ENCODE results near the gene ZFYVE26. TPM values are rescaled to one million over a fixed set of nuclear protein-coding genes. Genes with fewer than 3 reads are reported as not detected.
"Not testable (repeated sequence)": the region's sequence is repeated elsewhere in the genome, so short reads cannot be mapped to it uniquely, and the experiment has no call there.

The ZFYVE26 gene
- total RNA-seq, 2 experiments from 2014 or later: 28.2 to 30.1 TPM

- POLR2A ChIA-PET: interaction anchor here (0.7 kb wide), 1 partner anchor 84 kb away, joined by 6 read pairs; no protein-coding TSS in a partner anchor
- Mint-ChIP-seq H3K36me3 (peaks cover 3% of the 10 kb centered on the region), H3K4me3 (no peak overlapping the region), H3K9me3 (peaks cover 4% of the 10 kb centered on the region), H3K27ac (no peak overlapping the region), H3K27me3 (peaks cover 23% of the 10 kb centered on the region), H3K4me1 (no peaks in the 10 kb centered on the region)
- no peak for DNase-seq
- no peak for ATAC-seq (ENCODE audit: low read depth)
Measured at GRCh38 chr14:67728258-67728657, 88.1 kb downstream of the ZFYVE26 start.

- POLR2A ChIA-PET: no interaction called here
- no peak for DNase-seq
- H3K27ac Mint-ChIP-seq: no peak overlapping the region
- H3K4me1 Mint-ChIP-seq: peaks cover 6% of the 10 kb centered on the region
- H3K9me3 Mint-ChIP-seq: peaks cover 4% of the 10 kb centered on the region
- H3K27me3 Mint-ChIP-seq: peaks cover 26% of the 10 kb centered on the region
- H3K36me3 Mint-ChIP-seq: peaks cover 3% of the 10 kb centered on the region
- H3K4me3 Mint-ChIP-seq: no peak overlapping the region
- ATAC-seq (ENCODE audit: low read depth): no peak
Measured at GRCh38 chr14:67727361-67727760, 89.0 kb downstream of the ZFYVE26 start.

GRCh38 chr14:67725171-67725570 lies 91.2 kb downstream of the ZFYVE26 start:
- POLR2A ChIA-PET: no interaction called here
- ATAC-seq (ENCODE audit: low read depth) (no peak), DNase-seq (no peak)
- peaks cover 8% of the 10 kb centered on the region for H3K4me1 Mint-ChIP-seq
- no peak overlapping the region for H3K4me3 Mint-ChIP-seq
- H3K27me3 Mint-ChIP-seq: peaks cover 41% of the 10 kb centered on the region
- no peak overlapping the region for H3K27ac Mint-ChIP-seq
- peaks cover 4% of the 10 kb centered on the region for H3K9me3 Mint-ChIP-seq
- peaks cover 3% of the 10 kb centered on the region for H3K36me3 Mint-ChIP-seq

GRCh38 chr14:67722293-67722692 lies 94.1 kb downstream of the ZFYVE26 start:
- Mint-ChIP-seq H3K9me3 (peaks cover 4% of the 10 kb centered on the region), H3K4me3 (no peak overlapping the region), H3K27ac (no peak overlapping the region), H3K4me1 (peaks cover 8% of the 10 kb centered on the region), H3K36me3 (peaks cover 3% of the 10 kb centered on the region), H3K27me3 (peaks cover 44% of the 10 kb centered on the region)
- POLR2A ChIA-PET: no interaction called here
- DNase-seq (no peak), ATAC-seq (ENCODE audit: low read depth) (no peak)

GRCh38 chr14:67721875-67722274 lies 94.5 kb downstream of the ZFYVE26 start:
- Mint-ChIP-seq H3K4me3 (no peak overlapping the region), H3K27ac (no peak overlapping the region), H3K9me3 (peaks cover 4% of the 10 kb centered on the region), H3K27me3 (peaks cover 44% of the 10 kb centered on the region), H3K4me1 (peaks cover 8% of the 10 kb centered on the region), H3K36me3 (peaks cover 3% of the 10 kb centered on the region)
- POLR2A ChIA-PET: no interaction called here
- no peak for ATAC-seq (ENCODE audit: low read depth)
- DNase-seq: no peak

- ATAC-seq (ENCODE audit: low read depth): no peak
- Mint-ChIP-seq H3K27me3 (peaks cover 32% of the 10 kb centered on the region), H3K4me1 (peaks cover 8% of the 10 kb centered on the region), H3K9me3 (peaks cover 3% of the 10 kb centered on the region), H3K4me3 (no peak overlapping the region), H3K36me3 (peaks cover 3% of the 10 kb centered on the region), H3K27ac (no peak overlapping the region)
- DNase-seq: no peak
- POLR2A ChIA-PET: no interaction called here
Measured at GRCh38 chr14:67719866-67720265, 96.5 kb downstream of the ZFYVE26 start.

- H3K4me1 Mint-ChIP-seq, POLR2A ChIA-PET: not testable (repeated sequence)
Measured at GRCh38 chr14:67719385-67719784, 97.0 kb downstream of the ZFYVE26 start.

GRCh38 chr14:67718265-67718664 lies 98.1 kb downstream of the ZFYVE26 start:
- Mint-ChIP-seq H3K9me3 (no peaks in the 10 kb centered on the region), H3K36me3 (no peaks in the 10 kb centered on the region), H3K4me1 (peaks cover 8% of the 10 kb centered on the region), H3K27me3 (peaks cover 26% of the 10 kb centered on the region), H3K4me3 (no peak overlapping the region), H3K27ac (no peak overlapping the region)
- POLR2A ChIA-PET: no interaction called here
- DNase-seq: no peak
- no peak for ATAC-seq (ENCODE audit: low read depth)

More at GRCh38 chr14:67719385-67719784, 97.0 kb downstream of the ZFYVE26 start:
- H3K9me3 Mint-ChIP-seq; H3K27ac Mint-ChIP-seq; H3K4me3 Mint-ChIP-seq; H3K36me3 Mint-ChIP-seq; ATAC-seq (ENCODE audit: low read depth); DNase-seq: not testable (repeated sequence)
- H3K27me3 Mint-ChIP-seq: peaks cover 29% of the 10 kb centered on the region

- no peak for DNase-seq
Measured at GRCh38 chr14:67717048-67717447, 99.3 kb downstream of the ZFYVE26 start.

GRCh38 chr14:67710209-67710608 lies 106.2 kb downstream of the ZFYVE26 start:
- DNase-seq: no peak
- Mint-ChIP-seq H3K36me3 (no peaks in the 10 kb centered on the region), H3K27ac (no peak overlapping the region), H3K9me3 (peaks cover 4% of the 10 kb centered on the region), H3K4me3 (no peak overlapping the region), H3K4me1 (no peaks in the 10 kb centered on the region), H3K27me3 (peaks cover 16% of the 10 kb centered on the region)
- no peak for ATAC-seq (ENCODE audit: low read depth)
- POLR2A ChIA-PET: no interaction called here

More at GRCh38 chr14:67717048-67717447, 99.3 kb downstream of the ZFYVE26 start:
- H3K9me3 Mint-ChIP-seq: no peaks in the 10 kb centered on the region
- ATAC-seq (ENCODE audit: low read depth): no peak
- POLR2A ChIA-PET: no interaction called here
- H3K4me1 Mint-ChIP-seq: peaks cover 3% of the 10 kb centered on the region
- no peak overlapping the region for H3K27ac Mint-ChIP-seq
- no peak overlapping the region for H3K4me3 Mint-ChIP-seq
- peaks cover 22% of the 10 kb centered on the region for H3K27me3 Mint-ChIP-seq
- H3K36me3 Mint-ChIP-seq: no peaks in the 10 kb centered on the region

- H3K4me3 Mint-ChIP-seq, POLR2A ChIA-PET: not testable (repeated sequence)
Measured at GRCh38 chr14:67709796-67710195, 106.6 kb downstream of the ZFYVE26 start.

GRCh38 chr14:67709346-67709745 lies 107.0 kb downstream of the ZFYVE26 start:
- H3K27ac Mint-ChIP-seq; H3K4me3 Mint-ChIP-seq; H3K4me1 Mint-ChIP-seq; ATAC-seq (ENCODE audit: low read depth); POLR2A ChIA-PET; H3K9me3 Mint-ChIP-seq; DNase-seq; H3K36me3 Mint-ChIP-seq: not testable (repeated sequence)
- H3K27me3 Mint-ChIP-seq: peaks cover 16% of the 10 kb centered on the region

More at GRCh38 chr14:67709796-67710195, 106.6 kb downstream of the ZFYVE26 start:
- H3K27ac Mint-ChIP-seq; H3K36me3 Mint-ChIP-seq; H3K9me3 Mint-ChIP-seq; H3K4me1 Mint-ChIP-seq; DNase-seq; ATAC-seq (ENCODE audit: low read depth): not testable (repeated sequence)
- peaks cover 16% of the 10 kb centered on the region for H3K27me3 Mint-ChIP-seq

- POLR2A ChIA-PET: interaction anchor here (1.7 kb wide), 1 partner anchor 1111 kb away, joined by 4 read pairs; no protein-coding TSS in a partner anchor
- H3K4me3 Mint-ChIP-seq: no peak overlapping the region
- no peaks in the 10 kb centered on the region for H3K36me3 Mint-ChIP-seq
- ATAC-seq (ENCODE audit: low read depth): no peak
- H3K27me3 Mint-ChIP-seq: peaks cover 10% of the 10 kb centered on the region
- peaks cover 3% of the 10 kb centered on the region for H3K9me3 Mint-ChIP-seq
- H3K4me1 Mint-ChIP-seq: peaks cover 4% of the 10 kb centered on the region
- no peak overlapping the region for H3K27ac Mint-ChIP-seq
- DNase-seq: no peak
Measured at GRCh38 chr14:67705211-67705610, 111.2 kb downstream of the ZFYVE26 start.

- Mint-ChIP-seq H3K9me3 (no peaks in the 10 kb centered on the region), H3K4me1 (peaks cover 4% of the 10 kb centered on the region), H3K27ac (no peak overlapping the region), H3K27me3 (peaks cover 10% of the 10 kb centered on the region), H3K4me3 (no peak overlapping the region), H3K36me3 (no peaks in the 10 kb centered on the region)
- ATAC-seq (ENCODE audit: low read depth) (peak; percentile 54), DNase-seq (no peak)
- POLR2A ChIA-PET: interaction anchor here (0.8 to 1.7 kb wide), 5 partner anchors 8 to 1112 kb away, joined by 3 to 7 read pairs (median 3); partner anchors contain the start of gene RDH11
Measured at GRCh38 chr14:67704484-67705089, 111.8 kb downstream of the ZFYVE26 start.

Data from activated naive CD8-positive, alpha-beta T cell treated with anti-CD3 and anti-CD28 coated beads, Interleukin-2, amount 10 ng/mL, durations not matched to agents 7 days and 5 days (primary cell).